Immature natural killer cell (primary cell): ENCODE data around the gene CASK. TPM values are rescaled to one million over a fixed set of nuclear protein-coding genes. Genes with fewer than 3 reads are reported as not detected.

ENCODE experiments used
- DNase-seq, 3 donors: peaks; one replicate each; pipeline ENCODE4 v3.0.0; 2022; ENCODE audit warnings: mixed read lengths in 1 of 3
- H3K27ac Mint-ChIP-seq, 6 donors: one replicate each; pipeline ENCODE4 v1.8.0; 2020; ENCODE audit warnings: mixed read lengths in 6 of 6, mild to moderate bottlenecking in 5 of 6, inconsistent platforms in 4 of 6, moderate library complexity in 3 of 6
- H3K27me3 Mint-ChIP-seq, 3 donors: one replicate each; pipeline ENCODE4 v1.8.0; 2020 to 2021; ENCODE audit warnings: low read depth in 3 of 3, mild to moderate bottlenecking in 3 of 3, mixed read lengths in 3 of 3, moderate library complexity in 3 of 3, inconsistent platforms in 1 of 3
- H3K36me3 Mint-ChIP-seq, 3 donors: one replicate each; pipeline ENCODE4 v1.8.0; 2020; ENCODE audit warnings: mixed read lengths in 3 of 3, inconsistent platforms in 2 of 3, mild to moderate bottlenecking in 2 of 3
- H3K4me1 Mint-ChIP-seq, 2 donors: one replicate each; pipeline ENCODE4 v1.8.0; 2020; ENCODE audit warnings: inconsistent platforms in 2 of 2, mild to moderate bottlenecking in 2 of 2, mixed read lengths in 2 of 2, moderate library complexity in 1 of 2
- H3K4me3 Mint-ChIP-seq, 5 donors: one replicate each; pipeline ENCODE4 v1.8.0; 2020; ENCODE audit warnings: mild to moderate bottlenecking in 5 of 5, mixed read lengths in 5 of 5, inconsistent platforms in 3 of 5, moderate library complexity in 3 of 5
- H3K9me3 Mint-ChIP-seq, 6 donors: one replicate each; pipeline ENCODE4 v1.8.0; 2020; ENCODE audit warnings: mild to moderate bottlenecking in 6 of 6, mixed read lengths in 6 of 6, inconsistent platforms in 4 of 6, moderate library complexity in 3 of 6
- polyA plus RNA-seq, 3 donors: library from polyadenylated mRNA; unstranded; fragments of 300-500 nt; fragmentation: Illumina TruSeq; gene quantifications; one replicate each; pipeline ENCODE4 v1.2.3, GENCODE V29; 2021

Gene CASK
- polyA plus RNA-seq, 3 donors from 2014 or later = 3.0 to 7.0 (median 3.2) TPM

DNA sequence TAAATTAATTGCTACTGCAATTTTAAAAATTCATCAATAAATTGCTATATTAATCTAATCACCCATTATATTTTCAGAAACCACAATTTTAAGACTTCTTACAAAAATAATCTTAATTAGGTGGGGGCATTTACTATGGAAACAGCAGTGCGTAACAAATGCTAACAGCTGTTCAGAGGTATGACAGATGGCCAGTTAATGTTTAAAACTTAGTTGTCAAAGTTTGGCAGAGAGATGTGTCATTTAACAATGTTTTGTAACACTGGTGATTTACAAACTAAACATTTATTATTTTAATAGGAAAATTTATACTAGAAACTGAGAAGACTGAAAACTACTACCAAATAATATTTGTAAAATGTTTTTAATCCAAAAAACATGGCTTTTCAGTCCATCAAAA lies 319.8 kb downstream of the CASK start:
- H3K27ac Mint-ChIP-seq = no peak overlapping the region
- H3K9me3 Mint-ChIP-seq = no peaks in the 10 kb centered on the region
- H3K36me3 Mint-ChIP-seq = peaks cover 0 to 5% (median 0%) of the 10 kb centered on the region in 3 donors
- peaks cover 2 to 3% (median 2%) of the 10 kb centered on the region in 3 donors for H3K27me3 Mint-ChIP-seq
- DNase-seq = no peak
- no peak overlapping the region for H3K4me3 Mint-ChIP-seq
- H3K4me1 Mint-ChIP-seq = no peaks in the 10 kb centered on the region

DNA sequence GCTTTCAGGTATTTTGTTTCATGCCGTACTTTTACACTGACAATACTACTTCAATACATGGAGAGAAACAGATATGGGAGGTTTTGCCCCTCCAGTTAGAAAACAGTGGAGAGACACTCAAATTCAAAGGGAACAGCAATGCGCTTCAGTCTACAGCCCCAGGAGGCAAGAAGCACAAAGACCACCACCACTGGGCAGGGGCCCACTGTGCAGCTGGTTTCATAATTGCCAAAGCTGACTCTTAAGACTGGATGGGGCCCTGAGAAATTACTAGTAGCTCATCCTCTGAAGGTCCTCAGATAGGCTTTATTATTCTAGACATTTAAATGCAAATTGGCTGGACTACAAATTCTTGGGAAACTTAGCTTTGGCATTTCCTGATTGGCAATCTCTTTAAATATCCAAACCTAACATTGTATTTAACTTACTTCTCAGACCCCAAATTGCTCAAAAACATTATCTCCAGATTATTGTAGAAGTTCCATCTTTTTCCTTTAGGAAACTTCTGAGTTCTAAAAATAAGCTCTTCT lies 320.5 kb downstream of the CASK start:
- Mint-ChIP-seq H3K27ac (no peak overlapping the region), H3K27me3 (peaks cover 2 to 4% (median 3%) of the 10 kb centered on the region in 3 donors), H3K36me3 (peaks cover 0 to 5% (median 2%) of the 10 kb centered on the region in 3 donors), H3K9me3 (no peaks in the 10 kb centered on the region), H3K4me1 (no peaks in the 10 kb centered on the region), H3K4me3 (no peak overlapping the region)
- DNase-seq = no peak

DNA sequence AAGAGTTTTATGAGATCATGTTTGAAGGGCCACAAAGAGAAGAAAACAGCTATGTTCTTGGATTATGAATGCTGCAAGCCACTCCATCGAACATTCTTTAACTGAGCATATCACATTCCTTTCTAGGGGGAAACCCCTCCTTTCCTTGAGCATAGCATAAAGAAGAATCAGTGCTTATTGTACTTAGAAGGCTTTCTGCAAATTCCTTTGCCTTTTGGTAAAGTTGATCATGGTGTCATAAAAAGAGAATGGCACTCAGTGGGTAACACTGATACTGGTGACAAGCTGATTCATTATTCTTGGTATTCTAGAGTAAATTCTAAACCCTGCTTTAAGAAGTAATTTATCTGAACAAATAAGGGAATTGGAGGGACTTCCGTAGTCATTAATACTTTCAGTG lies 323.1 kb downstream of the CASK start:
- DNase-seq = no peak
- Mint-ChIP-seq H3K4me3 (no peak overlapping the region), H3K9me3 (no peaks in the 10 kb centered on the region), H3K27ac (no peak overlapping the region), H3K27me3 (peaks cover 2 to 4% (median 3%) of the 10 kb centered on the region in 3 donors), H3K4me1 (no peaks in the 10 kb centered on the region), H3K36me3 (peaks cover 0 to 5% (median 3%) of the 10 kb centered on the region in 3 donors)

DNA sequence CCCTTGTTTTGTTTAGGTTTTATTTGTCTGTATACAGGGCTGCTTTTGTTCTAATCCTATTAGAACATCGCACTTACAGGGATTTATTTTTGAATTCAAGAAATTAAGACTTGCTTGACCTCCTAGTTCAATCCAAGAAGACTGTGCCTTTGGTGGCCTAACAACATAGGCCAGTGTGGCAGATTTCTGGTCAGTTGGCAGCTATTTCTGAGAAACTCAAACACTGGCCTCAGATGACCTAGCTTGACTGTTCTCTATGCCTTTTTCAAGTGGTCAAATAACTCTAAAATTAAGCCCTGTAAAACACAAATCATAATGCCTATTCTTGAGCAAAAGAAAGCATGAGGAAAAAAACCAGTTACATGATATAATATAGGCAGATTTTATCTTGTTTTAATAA lies 323.8 kb downstream of the CASK start:
- peaks cover 3 to 4% (median 4%) of the 10 kb centered on the region in 3 donors for H3K27me3 Mint-ChIP-seq

DNA sequence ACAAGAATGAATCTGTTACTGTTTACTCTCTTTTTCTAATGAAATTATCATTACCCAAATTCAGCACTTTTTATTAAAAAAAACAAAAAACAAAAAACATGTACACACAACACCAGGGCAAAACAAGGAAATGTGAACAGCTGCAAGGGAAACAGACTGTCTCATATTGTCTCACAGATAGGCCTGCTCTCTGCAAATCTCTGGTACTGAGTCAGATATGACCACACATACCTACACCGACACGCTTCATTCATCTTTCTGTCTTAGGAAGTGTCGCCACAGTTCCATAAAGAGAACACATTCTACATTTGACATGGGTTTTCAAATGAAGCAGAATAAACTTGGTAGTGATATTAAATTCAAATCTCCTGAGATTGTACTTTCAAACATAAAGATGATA lies 326.8 kb downstream of the CASK start:
- Mint-ChIP-seq H3K4me1 (no peaks in the 10 kb centered on the region), H3K4me3 (no peak overlapping the region), H3K36me3 (peaks cover 0 to 5% (median 3%) of the 10 kb centered on the region in 3 donors), H3K9me3 (no peaks in the 10 kb centered on the region), H3K27ac (no peak overlapping the region), H3K27me3 (peaks cover 3 to 5% (median 5%) of the 10 kb centered on the region in 3 donors)
- DNase-seq = no peak

More for the DNA sequence above, 323.8 kb downstream of the CASK start:
- H3K9me3 Mint-ChIP-seq = no peaks in the 10 kb centered on the region
- no peak overlapping the region for H3K4me3 Mint-ChIP-seq
- DNase-seq = no peak
- H3K27ac Mint-ChIP-seq = no peak overlapping the region
- H3K36me3 Mint-ChIP-seq = peaks cover 0 to 5% (median 3%) of the 10 kb centered on the region in 3 donors
- H3K4me1 Mint-ChIP-seq = no peaks in the 10 kb centered on the region

DNA sequence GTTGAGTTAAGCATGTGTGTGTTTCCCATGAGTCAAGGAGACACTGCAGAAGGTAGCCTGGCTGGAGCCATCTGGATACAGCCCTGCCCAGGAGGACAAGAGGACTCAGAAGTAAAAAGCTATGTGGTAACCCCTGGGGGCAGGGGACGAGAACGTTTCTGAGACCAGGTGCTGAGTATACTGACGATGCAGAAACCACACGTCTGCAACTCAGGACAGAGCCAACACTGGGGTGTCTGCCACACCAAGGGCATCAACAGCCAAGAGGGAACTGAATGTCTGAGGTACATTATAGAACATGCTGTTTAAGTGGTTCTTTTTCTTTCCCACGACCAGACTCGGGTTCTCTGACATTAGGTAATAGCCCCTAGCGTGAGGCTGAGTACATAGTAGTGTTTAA lies 328.7 kb downstream of the CASK start:
- DNase-seq = no peak
- Mint-ChIP-seq H3K4me3 (no peak overlapping the region), H3K36me3 (peaks cover 0 to 3% (median 0%) of the 10 kb centered on the region in 3 donors), H3K27ac (no peak overlapping the region), H3K4me1 (peaks cover 0 to 4% of the 10 kb centered on the region in 2 donors), H3K9me3 (no peaks in the 10 kb centered on the region), H3K27me3 (peaks cover 0 to 9% (median 7%) of the 10 kb centered on the region in 3 donors)

DNA sequence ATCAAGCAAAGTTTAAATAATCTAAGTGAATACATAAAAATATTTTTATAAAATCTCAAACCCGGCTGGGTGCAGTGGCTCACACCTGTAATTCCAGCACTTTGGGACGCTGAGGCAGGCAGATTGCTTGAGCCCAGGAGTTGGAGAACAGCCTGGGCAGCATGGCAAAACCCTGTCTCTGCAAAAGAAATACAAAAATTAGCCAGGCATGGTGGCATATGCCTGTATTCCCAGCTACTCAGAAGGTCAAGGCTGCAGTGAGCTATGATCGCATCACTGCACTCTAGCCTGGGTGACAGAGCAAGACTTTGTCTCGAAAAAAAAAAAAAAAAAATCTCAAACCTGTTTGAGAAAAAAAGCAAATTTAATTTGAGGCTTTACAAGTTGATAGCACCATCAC lies 331.4 kb downstream of the CASK start:
- Mint-ChIP-seq H3K27ac (no peak overlapping the region), H3K4me3 (no peak overlapping the region), H3K27me3 (peaks cover 0 to 8% (median 5%) of the 10 kb centered on the region in 3 donors), H3K36me3 (no peaks in the 10 kb centered on the region), H3K4me1 (peaks cover 0 to 4% of the 10 kb centered on the region in 2 donors), H3K9me3 (no peaks in the 10 kb centered on the region)
- DNase-seq = no peak

DNA sequence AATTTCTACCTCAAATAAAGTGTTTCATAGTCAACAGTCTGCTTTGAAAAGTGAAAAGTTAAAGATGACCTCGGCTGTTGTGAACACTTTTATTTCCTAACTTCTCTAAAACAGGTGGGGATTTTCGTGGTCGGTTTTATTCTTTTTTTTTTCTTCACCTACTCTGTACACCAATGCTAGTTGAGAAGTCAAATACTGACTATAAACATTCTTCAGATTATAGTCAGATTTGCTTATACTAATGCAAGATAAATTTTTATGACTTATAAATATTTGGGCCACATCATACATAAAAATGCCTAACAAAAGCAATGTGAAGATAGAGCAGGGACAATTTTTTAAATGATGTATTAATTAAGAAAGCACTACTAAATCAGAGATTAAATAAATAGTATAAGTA lies 332.7 kb downstream of the CASK start:
- Mint-ChIP-seq H3K36me3 (no peaks in the 10 kb centered on the region), H3K27ac (no peak overlapping the region), H3K9me3 (no peaks in the 10 kb centered on the region), H3K27me3 (peaks cover 0 to 11% (median 5%) of the 10 kb centered on the region in 3 donors), H3K4me1 (peaks cover 0 to 4% of the 10 kb centered on the region in 2 donors), H3K4me3 (no peak overlapping the region)
- DNase-seq = no peak

DNA sequence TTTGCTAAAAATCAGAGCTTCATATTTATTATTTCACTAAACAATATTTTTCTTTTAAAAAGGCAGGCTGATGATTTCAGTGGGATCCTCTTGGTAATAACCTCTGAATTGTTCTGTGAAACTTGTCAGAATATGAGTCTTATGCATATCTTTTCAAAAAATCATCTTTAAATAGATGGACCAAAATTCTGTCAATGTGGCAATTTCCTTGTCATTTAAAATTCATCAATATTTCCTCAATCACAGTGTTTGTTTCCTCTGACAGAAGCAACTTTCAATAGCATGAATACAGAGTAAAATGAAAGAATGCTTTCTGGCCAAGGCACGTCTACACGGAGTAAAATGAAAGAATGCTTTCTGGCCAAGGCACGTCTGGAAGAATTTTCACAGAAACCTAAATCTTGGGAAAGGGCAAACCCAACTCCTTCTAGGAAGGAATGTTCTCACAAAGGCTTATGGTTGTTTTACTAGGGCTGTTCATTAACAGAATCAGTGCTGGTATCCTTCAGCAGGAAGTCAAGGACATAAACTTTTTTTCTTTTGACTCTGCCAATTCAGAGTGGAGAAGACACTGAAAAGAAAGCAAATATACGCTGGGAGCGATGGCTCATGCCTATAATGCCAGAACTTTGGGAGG lies 333.6 kb downstream of the CASK start:
- DNase-seq = no peak
- H3K9me3 Mint-ChIP-seq = no peaks in the 10 kb centered on the region
- peaks cover 0 to 4% of the 10 kb centered on the region in 2 donors for H3K4me1 Mint-ChIP-seq
- no peak overlapping the region for H3K4me3 Mint-ChIP-seq
- H3K27ac Mint-ChIP-seq = no peak overlapping the region
- peaks cover 0 to 11% (median 3%) of the 10 kb centered on the region in 3 donors for H3K27me3 Mint-ChIP-seq
- H3K36me3 Mint-ChIP-seq = peaks cover 0 to 5% (median 0%) of the 10 kb centered on the region in 3 donors

DNA sequence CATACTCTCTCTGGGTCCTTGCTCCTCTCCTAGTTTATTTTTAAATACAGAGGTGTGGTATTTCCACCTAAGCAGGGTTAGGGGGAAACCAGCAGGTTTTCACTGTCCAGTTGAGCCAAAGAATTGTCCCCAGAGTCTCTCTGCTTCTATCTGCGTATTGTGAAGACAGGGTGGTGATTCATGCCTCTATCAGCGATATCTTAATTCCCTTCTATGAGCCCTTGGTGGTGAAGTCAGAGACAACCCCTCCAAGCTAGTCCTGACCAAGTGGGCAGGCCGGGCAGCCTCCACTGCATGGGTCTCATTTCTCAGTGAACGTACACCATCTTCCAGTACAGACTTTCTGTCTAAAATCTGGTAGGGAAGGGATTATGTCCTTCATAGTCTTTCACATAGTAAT lies 335.1 kb downstream of the CASK start:
- H3K9me3 Mint-ChIP-seq = no peaks in the 10 kb centered on the region
- DNase-seq = no peak
- H3K36me3 Mint-ChIP-seq = peaks cover 0 to 7% (median 0%) of the 10 kb centered on the region in 3 donors
- peaks cover under 1 to 8% (median 3%) of the 10 kb centered on the region in 3 donors for H3K27me3 Mint-ChIP-seq
- H3K4me1 Mint-ChIP-seq = peaks cover 0 to 4% of the 10 kb centered on the region in 2 donors
- H3K27ac Mint-ChIP-seq = no peak overlapping the region
- no peak overlapping the region for H3K4me3 Mint-ChIP-seq

DNA sequence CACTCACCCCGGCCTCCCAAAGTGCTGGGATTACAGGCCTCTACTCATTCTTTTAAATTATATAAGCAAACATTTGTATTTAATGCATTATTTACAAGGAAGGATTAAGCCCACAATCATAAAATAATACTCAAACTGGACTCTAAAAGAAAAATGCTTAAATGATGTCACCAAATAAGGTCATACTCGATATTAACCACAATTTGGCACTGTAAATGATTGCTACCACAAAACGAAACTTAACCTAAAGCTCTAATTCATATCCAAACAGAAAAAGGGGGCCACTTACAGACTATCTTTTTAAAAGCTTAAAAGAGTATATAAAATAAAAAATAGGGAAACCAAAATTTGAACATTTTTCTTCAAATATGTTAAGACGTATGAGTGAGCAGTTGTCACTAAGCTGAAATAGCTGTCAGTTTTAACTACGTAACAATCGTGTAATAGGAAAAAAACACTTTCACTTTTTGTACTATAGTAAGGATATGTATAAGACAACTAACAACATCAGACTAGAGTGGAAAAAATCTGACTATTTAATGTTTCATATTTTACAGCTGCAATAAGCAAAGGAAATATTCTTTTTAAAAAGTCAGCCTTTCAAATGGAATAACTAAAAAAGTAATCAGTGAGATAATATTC lies 342.8 kb downstream of the CASK start:
- peaks cover 0 to 17% (median 8%) of the 10 kb centered on the region in 3 donors for H3K36me3 Mint-ChIP-seq
- peak overlapping the region; percentile 33 to 72 (median 67) for H3K4me3 Mint-ChIP-seq
- H3K9me3 Mint-ChIP-seq = no peaks in the 10 kb centered on the region
- H3K4me1 Mint-ChIP-seq = peaks cover 7 to 21% of the 10 kb centered on the region in 2 donors
- peak overlapping the region in 5 of 6 donors; percentile 40 to 83 (median 75) for H3K27ac Mint-ChIP-seq
- peak; percentile 12 to 45 (median 42) for DNase-seq
- H3K27me3 Mint-ChIP-seq = peaks cover 0 to 6% (median 2%) of the 10 kb centered on the region in 3 donors

DNA sequence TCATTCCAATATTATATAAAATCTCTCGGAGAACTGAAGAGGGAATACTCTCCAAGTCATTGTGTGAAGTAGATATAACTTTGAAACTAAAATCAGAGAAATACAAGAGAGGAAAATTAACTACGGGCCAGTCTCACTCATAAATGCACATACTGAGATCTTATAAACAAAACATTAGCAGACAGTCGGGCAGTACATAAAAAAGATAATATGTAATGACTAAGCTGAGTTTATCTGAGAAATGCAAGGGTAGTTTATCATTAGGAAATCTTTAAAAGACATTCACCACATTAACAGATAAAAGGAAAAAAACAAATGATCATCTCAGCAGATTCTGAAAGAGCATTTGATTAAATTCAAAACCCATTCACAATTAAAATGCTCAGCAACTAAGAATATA lies 359.5 kb downstream of the CASK start:
- Mint-ChIP-seq H3K27ac (no peak overlapping the region), H3K4me3 (no peak overlapping the region), H3K36me3 (peaks cover 0 to 5% (median 0%) of the 10 kb centered on the region in 3 donors), H3K27me3 (peaks cover 0 to 10% (median 0%) of the 10 kb centered on the region in 3 donors), H3K9me3 (peaks cover 0 to 2% (median 0%) of the 10 kb centered on the region in 6 donors), H3K4me1 (peaks cover 26 to 32% of the 10 kb centered on the region in 2 donors)
- DNase-seq = no peak

DNA sequence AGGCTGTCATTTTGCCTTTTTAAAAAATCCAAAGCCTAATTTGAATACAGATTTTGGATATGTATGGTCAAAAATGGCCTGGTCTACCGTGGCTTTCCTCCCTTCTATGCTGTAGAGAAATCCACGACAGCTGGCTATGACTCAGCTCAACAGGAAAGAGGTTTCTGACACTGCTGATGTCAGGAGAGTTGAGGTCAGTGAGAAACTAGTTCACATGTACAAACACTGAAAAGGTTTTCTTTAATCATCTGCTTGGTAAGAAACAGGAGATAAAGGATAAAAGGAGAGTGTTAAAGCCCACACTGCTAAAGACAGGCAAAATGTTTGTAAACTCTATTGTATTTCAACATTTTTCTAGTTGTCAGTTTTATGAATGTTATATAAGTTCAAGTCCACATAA lies 362.3 kb downstream of the CASK start:
- Mint-ChIP-seq H3K9me3 (no peaks in the 10 kb centered on the region), H3K4me1 (peaks cover 43 to 54% of the 10 kb centered on the region in 2 donors), H3K36me3 (peaks cover 0 to 5% (median 0%) of the 10 kb centered on the region in 3 donors), H3K27me3 (peaks cover 0 to 12% (median 3%) of the 10 kb centered on the region in 3 donors), H3K27ac (peak overlapping the region; percentile 48 to 90 (median 78)), H3K4me3 (peak overlapping the region; percentile 34 to 73 (median 54))
- peak; percentile 46 to 62 (median 60) for DNase-seq
